ENCODE results near the gene PRDM5.

The PRDM5 gene

GRCh38 chr4:120923207-120923522 lies 639 bp upstream of the PRDM5 start:
- H3K9ac ChIP-seq (ENCODE audit: insufficient read length, low read depth), result peak overlapping the region; percentile 92
- TF ChIP-seq YY1 (IDR thresholded peaks at IDR 0.05; ENCODE audit: insufficient read depth, insufficient read length) (no peak), SUZ12 (IDR thresholded peaks at IDR 0.05; ENCODE audit: extremely low read depth, insufficient read depth, insufficient read length) (no peak), ZNF274 (IDR thresholded peaks at IDR 0.05; ENCODE audit: low read depth, low read length) (no peak)
- H3K4me1 ChIP-seq (ENCODE audit: insufficient read depth, insufficient read length), result no peaks in the 10 kb centered on the region
- no peak for DNase-seq (ENCODE audit: low read depth, low spot score)
- H3K27me3 ChIP-seq (ENCODE audit: insufficient read depth, insufficient read length), result no peaks in the 10 kb centered on the region
- peaks cover 1% of the 10 kb centered on the region for H3K36me3 ChIP-seq (ENCODE audit: insufficient read depth, insufficient read length, low read length)
- H3K4me3 ChIP-seq (ENCODE audit: insufficient read length, low read depth), result peak overlapping the region; percentile 73
- no peaks in the 10 kb centered on the region for H3K9me3 ChIP-seq (ENCODE audit: insufficient read depth, low read length)

GRCh38 chr4:120921456-120922380 lies 808 bp downstream of the PRDM5 start:
- Histone ChIP-seq H3K9ac (ENCODE audit: insufficient read length, low read depth) (peak overlapping the region; percentile 92), H3K4me1 (ENCODE audit: insufficient read depth, insufficient read length) (no peaks in the 10 kb centered on the region), H3K36me3 (ENCODE audit: insufficient read depth, insufficient read length, low read length) (peaks cover 3% of the 10 kb centered on the region), H3K9me3 (ENCODE audit: insufficient read depth, low read length) (no peaks in the 10 kb centered on the region), H3K4me3 (ENCODE audit: insufficient read length, low read depth) (peak overlapping the region; percentile 73), H3K27me3 (ENCODE audit: insufficient read depth, insufficient read length) (no peaks in the 10 kb centered on the region)
- no peak for TF ChIP-seq ZNF274 (IDR thresholded peaks at IDR 0.05; ENCODE audit: low read depth, low read length)
- TF ChIP-seq SUZ12 (IDR thresholded peaks at IDR 0.05; ENCODE audit: extremely low read depth, insufficient read depth, insufficient read length), result no peak
- TF ChIP-seq YY1 (IDR thresholded peaks at IDR 0.05; ENCODE audit: insufficient read depth, insufficient read length), result no peak
- DNase-seq (ENCODE audit: low read depth, low spot score), result no peak

DNA sequence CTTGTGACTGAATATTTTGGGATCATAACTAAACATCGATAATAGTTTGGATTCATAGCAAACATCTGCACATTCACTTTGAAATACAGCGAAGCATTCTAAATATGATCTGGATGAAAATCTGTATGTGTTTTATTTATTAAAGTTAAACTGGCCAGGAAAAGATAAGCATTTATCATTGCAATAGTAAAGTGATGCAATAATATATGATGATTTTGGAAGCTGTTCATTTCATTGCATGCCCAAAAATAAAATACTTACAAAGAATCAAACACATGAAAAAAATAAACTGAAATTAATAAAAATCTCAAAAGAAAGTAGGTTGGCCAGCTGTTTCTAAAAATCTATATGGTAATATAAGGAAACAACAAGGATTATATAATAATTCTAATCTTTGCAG lies 1.9 kb downstream of the PRDM5 start:
- Histone ChIP-seq H3K27me3 (ENCODE audit: insufficient read depth, insufficient read length) (no peaks in the 10 kb centered on the region), H3K36me3 (ENCODE audit: insufficient read depth, insufficient read length, low read length) (peaks cover 3% of the 10 kb centered on the region), H3K9me3 (ENCODE audit: insufficient read depth, low read length) (no peaks in the 10 kb centered on the region), H3K9ac (ENCODE audit: insufficient read length, low read depth) (no peak overlapping the region), H3K4me3 (ENCODE audit: insufficient read length, low read depth) (no peak overlapping the region), H3K4me1 (ENCODE audit: insufficient read depth, insufficient read length) (no peaks in the 10 kb centered on the region)
- DNase-seq (ENCODE audit: low read depth, low spot score), result no peak
- TF ChIP-seq YY1 (IDR thresholded peaks at IDR 0.05; ENCODE audit: insufficient read depth, insufficient read length) (no peak), SUZ12 (IDR thresholded peaks at IDR 0.05; ENCODE audit: extremely low read depth, insufficient read depth, insufficient read length) (no peak), ZNF274 (IDR thresholded peaks at IDR 0.05; ENCODE audit: low read depth, low read length) (no peak)

- no peaks in the 10 kb centered on the region for H3K27me3 ChIP-seq (ENCODE audit: insufficient read depth, insufficient read length)
- no peaks in the 10 kb centered on the region for H3K4me1 ChIP-seq (ENCODE audit: insufficient read depth, insufficient read length)
- peaks cover 3% of the 10 kb centered on the region for H3K36me3 ChIP-seq (ENCODE audit: insufficient read depth, insufficient read length, low read length)
- no peak overlapping the region for H3K9ac ChIP-seq (ENCODE audit: insufficient read length, low read depth)
- H3K9me3 ChIP-seq (ENCODE audit: insufficient read depth, low read length), result no peaks in the 10 kb centered on the region
- no peak for TF ChIP-seq SUZ12 (IDR thresholded peaks at IDR 0.05; ENCODE audit: extremely low read depth, insufficient read depth, insufficient read length)
- TF ChIP-seq ZNF274 (IDR thresholded peaks at IDR 0.05; ENCODE audit: low read depth, low read length), result no peak
- TF ChIP-seq YY1 (IDR thresholded peaks at IDR 0.05; ENCODE audit: insufficient read depth, insufficient read length), result no peak
- H3K4me3 ChIP-seq (ENCODE audit: insufficient read length, low read depth), result no peak overlapping the region
- no peak for DNase-seq (ENCODE audit: low read depth, low spot score)
Observed at GRCh38 chr4:120919358-120919757, 3.2 kb downstream of the PRDM5 start.

DNA sequence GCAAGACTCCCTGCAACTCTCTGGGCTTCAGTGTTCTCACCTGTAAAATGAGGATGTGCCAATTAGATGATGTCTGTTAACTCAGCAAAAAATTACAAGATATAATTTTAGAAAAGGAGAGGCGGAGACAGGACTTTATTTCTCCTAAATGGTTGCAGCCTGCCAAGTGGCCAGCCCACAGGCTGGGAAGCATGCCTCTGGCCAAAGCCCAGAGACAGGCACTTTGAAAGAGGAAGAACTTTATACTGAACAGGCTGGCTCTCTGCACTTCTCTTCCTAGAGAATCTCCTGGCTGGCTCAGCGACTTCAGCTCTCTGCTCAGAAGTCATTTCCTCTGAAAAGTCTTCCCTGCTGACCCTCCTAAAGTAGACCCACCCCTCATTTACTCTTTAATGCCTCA lies 3.7 kb downstream of the PRDM5 start:
- Histone ChIP-seq H3K36me3 (ENCODE audit: insufficient read depth, insufficient read length, low read length) (peaks cover 3% of the 10 kb centered on the region), H3K4me3 (ENCODE audit: insufficient read length, low read depth) (no peak overlapping the region), H3K9ac (ENCODE audit: insufficient read length, low read depth) (no peak overlapping the region), H3K4me1 (ENCODE audit: insufficient read depth, insufficient read length) (no peaks in the 10 kb centered on the region), H3K27me3 (ENCODE audit: insufficient read depth, insufficient read length) (no peaks in the 10 kb centered on the region), H3K9me3 (ENCODE audit: insufficient read depth, low read length) (no peaks in the 10 kb centered on the region)
- TF ChIP-seq YY1 (IDR thresholded peaks at IDR 0.05; ENCODE audit: insufficient read depth, insufficient read length) (no peak), ZNF274 (IDR thresholded peaks at IDR 0.05; ENCODE audit: low read depth, low read length) (no peak), SUZ12 (IDR thresholded peaks at IDR 0.05; ENCODE audit: extremely low read depth, insufficient read depth, insufficient read length) (no peak)
- DNase-seq (ENCODE audit: low read depth, low spot score), result no peak

DNA sequence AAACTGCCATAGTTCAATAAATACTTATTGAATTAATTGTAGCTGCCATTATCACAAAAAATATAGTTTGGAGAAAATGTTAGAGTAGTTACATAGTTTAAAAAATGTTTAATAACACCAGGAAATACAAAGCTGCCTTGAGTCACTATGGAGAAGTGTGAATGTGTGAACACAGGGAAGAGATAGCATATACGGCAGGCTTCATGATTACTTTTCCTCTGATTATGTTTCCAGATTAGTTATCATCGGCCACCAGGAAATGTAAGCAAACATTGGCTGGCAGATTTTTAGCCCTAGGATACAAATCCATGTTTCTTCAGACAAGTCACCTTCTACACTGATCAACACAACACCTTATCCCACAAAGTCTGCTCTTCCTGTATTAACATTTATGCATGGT lies 4.4 kb downstream of the PRDM5 start:
- no peaks in the 10 kb centered on the region for H3K9me3 ChIP-seq (ENCODE audit: insufficient read depth, low read length)
- H3K4me1 ChIP-seq (ENCODE audit: insufficient read depth, insufficient read length), result no peaks in the 10 kb centered on the region
- DNase-seq (ENCODE audit: low read depth, low spot score), result no peak
- H3K4me3 ChIP-seq (ENCODE audit: insufficient read length, low read depth), result no peak overlapping the region
- no peaks in the 10 kb centered on the region for H3K27me3 ChIP-seq (ENCODE audit: insufficient read depth, insufficient read length)
- H3K36me3 ChIP-seq (ENCODE audit: insufficient read depth, insufficient read length, low read length), result peaks cover 6% of the 10 kb centered on the region
- TF ChIP-seq ZNF274 (IDR thresholded peaks at IDR 0.05; ENCODE audit: low read depth, low read length) (no peak), SUZ12 (IDR thresholded peaks at IDR 0.05; ENCODE audit: extremely low read depth, insufficient read depth, insufficient read length) (no peak), YY1 (IDR thresholded peaks at IDR 0.05; ENCODE audit: insufficient read depth, insufficient read length) (no peak)
- H3K9ac ChIP-seq (ENCODE audit: insufficient read length, low read depth), result no peak overlapping the region

- no peak for TF ChIP-seq YY1 (IDR thresholded peaks at IDR 0.05; ENCODE audit: insufficient read depth, insufficient read length)
- TF ChIP-seq ZNF274 (IDR thresholded peaks at IDR 0.05; ENCODE audit: low read depth, low read length), result no peak
- no peak for TF ChIP-seq SUZ12 (IDR thresholded peaks at IDR 0.05; ENCODE audit: extremely low read depth, insufficient read depth, insufficient read length)
- Histone ChIP-seq H3K36me3 (ENCODE audit: insufficient read depth, insufficient read length, low read length) (peaks cover 8% of the 10 kb centered on the region), H3K27me3 (ENCODE audit: insufficient read depth, insufficient read length) (no peaks in the 10 kb centered on the region), H3K9me3 (ENCODE audit: insufficient read depth, low read length) (no peaks in the 10 kb centered on the region), H3K9ac (ENCODE audit: insufficient read length, low read depth) (no peak overlapping the region), H3K4me3 (ENCODE audit: insufficient read length, low read depth) (no peak overlapping the region), H3K4me1 (ENCODE audit: insufficient read depth, insufficient read length) (no peaks in the 10 kb centered on the region)
- DNase-seq (ENCODE audit: low read depth, low spot score), result no peak
Observed at GRCh38 chr4:120916937-120917336, 5.6 kb downstream of the PRDM5 start.

Measured in NT2/D1 (cell line).